ENCODE results near the gene NAGS.

GRCh38 chr17:44001461-44001920, 2.9 kb upstream of the NAGS start:
- no peak for TF ChIP-seq CTCF (IDR thresholded peaks at IDR 0.05 in 4 of 5, conservative IDR thresholded peaks at IDR 0.05 in 1 of 5)
- no peak for TF ChIP-seq POLR2A (IDR thresholded peaks at IDR 0.05)
